Urinary bladder (tissue), 4 donors: ENCODE data around the gene PBX1. TPM values are rescaled to one million over a fixed set of nuclear protein-coding genes. Genes with fewer than 3 reads are reported as not detected.

Experiments
- DNase-seq: peaks from one replicate; pipeline ENCODE4 v3.0.0-alpha.2; 2015; ENCODE audit errors: extremely low spot score
- H3K27ac ChIP-seq: one replicate; pipeline ENCODE4 v1.5.1; 2013; ENCODE audit warnings: low read depth, mild to moderate bottlenecking, moderate library complexity
- H3K36me3 ChIP-seq: one replicate; pipeline ENCODE4 v1.6.1; 2013; ENCODE audit warnings: mild to moderate bottlenecking, moderate library complexity; ENCODE audit not compliant: insufficient read depth
- H3K4me1 ChIP-seq: one replicate; pipeline ENCODE4 v1.6.1; 2013; ENCODE audit warnings: mild to moderate bottlenecking, moderate library complexity; ENCODE audit not compliant: insufficient read depth
- H3K4me3 ChIP-seq: one replicate; pipeline ENCODE4 v1.5.1; 2013; ENCODE audit warnings: low read depth, low read length
- WGBS: extraction: QIAGEN DNeasy Blood & Tissue Kit; methylation state at CpG from one replicate; pipeline ENCODE4 v1.1.7; 2013; 5-methylcytosine and 5-hydroxymethylcytosine counted together
- polyA plus RNA-seq: library from polyadenylated mRNA; stranded (reverse); fragments of 200-250 nt; gene quantifications from one replicate; pipeline ENCODE4 v1.2.3, GENCODE V29; 2013
- total RNA-seq: library from RNA; depleted of rRNA; stranded (reverse); fragments of >200 nt; gene quantifications from one replicate; pipeline ENCODE4 v1.2.3, GENCODE V29; 2014
- donor health status: healthy with polysubstance abuse.
- donor health status: healthy.

Gene PBX1
- total and polyA plus RNA-seq, 2 donors, result 67.8 to 241 TPM

DNA sequence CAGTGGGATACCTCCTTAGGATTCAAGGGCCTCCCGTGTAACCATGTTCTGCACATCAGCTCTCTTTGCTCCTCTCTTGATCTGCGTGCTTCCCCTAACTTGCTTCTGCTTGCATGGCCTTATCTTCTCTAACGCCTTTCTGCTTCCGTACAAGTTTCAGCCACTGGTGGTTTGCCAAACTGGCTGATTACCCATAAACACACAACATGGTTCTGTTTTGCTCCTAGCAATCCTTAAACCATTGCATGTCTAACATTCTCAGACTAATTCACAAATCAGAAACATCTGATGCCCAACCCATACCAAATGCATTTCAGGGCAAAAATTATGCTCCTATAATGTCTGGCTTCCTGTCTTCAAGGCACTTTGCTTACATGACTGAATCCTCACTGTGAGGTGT lies 166.4 kb downstream of the PBX1 start:
- H3K27ac ChIP-seq, result no peak overlapping the region
- WGBS, result 17% methylated on average over 4 of the region's 4 CpGs
- DNase-seq, result no peak
- no peaks in the 10 kb centered on the region for H3K36me3 ChIP-seq
- H3K4me1 ChIP-seq, result peaks cover 1% of the 10 kb centered on the region
- no peak overlapping the region for H3K4me3 ChIP-seq

DNA sequence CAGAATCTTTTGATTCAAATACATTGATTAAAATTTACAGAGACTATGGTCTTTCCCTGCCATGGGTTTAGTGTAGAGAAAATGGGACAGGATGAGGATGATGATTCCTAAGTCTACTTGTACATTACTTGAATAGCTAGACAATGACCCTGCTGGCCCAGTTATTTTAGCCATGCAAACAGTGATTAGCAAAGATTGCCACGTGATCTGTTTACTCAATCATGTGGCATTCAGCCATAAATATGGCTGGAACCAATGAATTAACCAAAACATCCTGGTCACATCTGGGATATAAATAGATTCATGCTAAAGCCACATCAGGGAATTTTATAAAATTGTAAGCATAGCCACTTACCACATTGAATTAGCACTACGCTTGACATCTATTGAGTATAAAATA lies 167.3 kb downstream of the PBX1 start:
- DNase-seq, result no peak
- Histone ChIP-seq H3K36me3 (no peaks in the 10 kb centered on the region), H3K4me1 (no peaks in the 10 kb centered on the region), H3K27ac (no peak overlapping the region), H3K4me3 (no peak overlapping the region)
- WGBS, result 51% methylated on average over 2 of the region's 2 CpGs

DNA sequence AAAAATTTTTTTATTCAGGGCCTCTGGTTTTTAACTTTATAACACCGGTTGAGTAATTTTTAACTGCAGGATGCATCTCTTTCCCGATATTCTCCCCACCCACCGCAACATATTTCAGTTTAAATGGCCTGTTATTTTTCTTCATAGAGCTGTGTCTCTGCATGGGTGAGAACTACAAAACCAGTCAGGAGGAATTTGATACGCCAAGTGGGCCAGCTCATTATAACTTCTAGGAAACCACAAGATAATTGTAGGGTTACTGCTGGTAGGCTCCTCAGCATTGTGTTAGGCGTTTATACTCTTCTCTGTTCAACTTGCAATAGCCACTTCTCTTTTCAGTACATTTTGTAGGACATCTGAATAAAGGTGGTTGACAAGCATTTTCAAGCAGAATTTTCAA lies 169.7 kb downstream of the PBX1 start:
- Histone ChIP-seq H3K4me3 (no peak overlapping the region), H3K36me3 (no peaks in the 10 kb centered on the region), H3K4me1 (no peaks in the 10 kb centered on the region), H3K27ac (no peak overlapping the region)
- 86% methylated on average over 5 of the region's 5 CpGs for WGBS
- DNase-seq, result no peak

DNA sequence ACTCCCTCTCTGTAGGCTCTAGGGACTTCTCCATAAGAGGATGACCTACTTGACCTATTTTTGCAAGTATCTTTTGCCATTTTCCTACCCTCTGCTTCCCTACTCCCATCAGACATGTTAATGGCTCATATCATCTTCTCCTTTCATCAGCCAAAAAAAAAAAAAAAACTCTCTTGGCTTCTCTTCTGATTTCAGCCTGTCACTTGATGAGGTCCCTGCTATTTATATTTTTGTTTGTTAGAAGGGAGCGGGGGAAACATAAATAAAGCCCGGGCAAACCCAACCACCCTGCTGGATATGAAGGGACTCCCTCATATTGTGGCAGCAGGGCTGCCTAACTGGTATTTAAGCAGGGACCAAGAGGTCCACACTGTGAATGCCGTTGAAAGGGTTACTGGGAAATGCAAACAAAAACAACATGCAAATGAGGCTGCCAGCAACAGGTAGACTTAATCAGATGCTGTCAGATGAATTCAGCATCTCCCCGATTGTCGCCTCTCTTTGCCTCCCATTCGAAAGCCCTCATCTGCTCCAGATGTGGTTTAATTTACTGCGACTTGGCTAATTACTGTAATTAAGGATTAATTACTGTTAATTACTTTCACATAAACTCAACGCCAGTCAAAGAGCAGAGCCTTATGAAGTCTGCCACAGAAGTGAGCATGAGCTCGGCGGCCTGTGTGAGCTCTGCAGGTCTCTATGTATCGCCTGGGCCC lies 172.3 kb downstream of the PBX1 start:
- Histone ChIP-seq H3K27ac (no peak overlapping the region), H3K4me1 (no peaks in the 10 kb centered on the region), H3K4me3 (no peak overlapping the region), H3K36me3 (no peaks in the 10 kb centered on the region)
- no peak for DNase-seq
- WGBS, result 83% methylated on average over 11 of the region's 11 CpGs

DNA sequence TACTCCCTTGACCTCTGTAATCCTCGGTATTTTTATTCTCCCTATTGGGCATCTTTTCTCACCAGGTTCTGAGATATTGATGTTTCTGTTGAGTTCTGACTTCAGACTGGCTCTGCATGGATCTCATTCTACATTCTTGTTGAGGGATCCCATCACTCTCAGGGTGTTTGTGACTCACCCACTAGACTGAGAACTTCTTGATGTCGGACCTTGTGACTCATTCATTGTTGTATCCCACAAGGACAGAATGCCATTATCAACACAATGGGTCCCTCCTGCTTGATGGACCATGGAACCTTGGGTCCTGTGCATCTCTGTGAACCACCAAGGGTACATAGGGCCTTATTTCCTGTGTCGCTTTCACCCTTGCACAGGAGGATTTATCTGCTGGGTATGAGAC lies 174.1 kb downstream of the PBX1 start:
- Histone ChIP-seq H3K27ac (no peak overlapping the region), H3K4me3 (no peak overlapping the region), H3K36me3 (no peaks in the 10 kb centered on the region), H3K4me1 (no peaks in the 10 kb centered on the region)
- DNase-seq, result no peak
- 90% methylated on average over 3 of the region's 3 CpGs for WGBS

DNA sequence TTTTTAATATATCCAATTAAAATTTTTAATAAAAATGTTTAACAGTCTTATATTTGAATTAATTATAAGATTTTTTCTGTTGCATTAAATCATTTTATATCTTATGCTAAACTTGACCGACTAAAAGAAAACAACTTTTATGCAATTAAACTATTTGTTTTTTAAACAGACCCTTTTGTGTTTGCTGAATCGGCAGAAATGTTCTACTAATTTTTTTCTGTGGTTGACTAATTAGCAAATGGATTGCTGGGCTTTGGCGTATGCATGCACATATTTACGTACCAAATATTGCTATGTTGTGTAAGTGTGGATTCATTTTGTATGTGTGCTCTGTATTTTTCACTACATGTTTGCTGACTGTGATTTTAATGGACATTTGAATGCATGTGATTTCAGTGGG lies 174.8 kb downstream of the PBX1 start:
- no peaks in the 10 kb centered on the region for H3K36me3 ChIP-seq
- 94% methylated on average over 4 of the region's 4 CpGs for WGBS
- no peak overlapping the region for H3K27ac ChIP-seq
- DNase-seq, result no peak
- H3K4me1 ChIP-seq, result no peaks in the 10 kb centered on the region
- H3K4me3 ChIP-seq, result no peak overlapping the region

DNA sequence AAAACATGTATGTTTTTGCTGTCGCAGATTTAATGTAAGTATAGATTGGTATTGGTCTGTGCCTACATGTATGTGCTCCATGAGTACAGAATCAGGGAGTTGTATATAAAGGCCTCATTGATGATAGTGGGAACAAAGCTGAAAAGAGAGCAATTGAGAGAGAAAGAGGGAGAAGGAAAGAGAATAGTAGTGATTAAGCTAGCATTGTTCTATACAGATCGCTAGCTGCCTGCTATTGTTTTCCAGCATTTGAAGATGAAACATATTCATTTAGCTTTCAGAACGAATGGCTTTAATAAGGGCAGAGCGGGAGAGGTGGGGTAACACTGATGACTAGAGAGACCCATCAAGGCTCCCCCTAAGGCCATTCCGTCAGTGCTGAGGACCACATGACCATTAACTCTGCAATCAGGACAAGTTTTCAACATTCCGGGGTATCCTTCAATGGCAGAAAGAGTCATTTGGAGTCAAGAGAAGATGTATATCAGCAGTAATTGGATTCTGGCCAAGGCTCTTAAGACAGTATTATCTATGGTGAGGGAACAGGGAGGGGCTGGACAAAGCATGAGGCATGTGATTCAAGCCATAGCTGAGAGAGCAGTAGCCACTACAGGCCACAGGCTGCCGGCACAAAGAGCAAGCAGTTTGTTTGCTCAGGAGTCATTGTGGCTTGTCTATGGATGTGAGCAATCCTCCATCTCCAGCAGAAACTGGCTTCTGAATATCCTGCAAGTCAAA lies 176.5 kb downstream of the PBX1 start:
- 75% methylated on average over 7 of the region's 7 CpGs for WGBS
- Histone ChIP-seq H3K27ac (no peak overlapping the region), H3K36me3 (no peaks in the 10 kb centered on the region), H3K4me3 (no peak overlapping the region), H3K4me1 (no peaks in the 10 kb centered on the region)
- no peak for DNase-seq

DNA sequence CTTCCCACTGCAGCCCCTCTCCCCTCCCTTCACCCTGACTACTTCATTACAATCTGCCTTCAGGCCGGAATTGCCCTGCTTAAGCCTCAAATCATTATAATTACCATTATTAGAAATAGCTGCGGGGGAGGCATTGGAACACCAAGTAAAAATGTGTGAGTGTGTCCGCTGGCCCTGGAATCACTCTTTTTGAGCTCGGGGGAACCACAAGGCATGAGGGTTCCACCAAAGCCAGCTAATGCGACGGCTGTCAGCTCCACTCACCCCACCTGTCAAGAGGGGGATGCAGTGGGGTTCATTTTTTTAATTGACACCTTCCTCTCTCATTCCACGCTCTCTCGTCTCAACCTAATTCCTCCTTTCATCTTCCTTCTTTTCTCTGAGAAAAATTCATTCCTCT lies 177.2 kb downstream of the PBX1 start:
- Histone ChIP-seq H3K27ac (no peak overlapping the region), H3K4me1 (no peaks in the 10 kb centered on the region)

DNA sequence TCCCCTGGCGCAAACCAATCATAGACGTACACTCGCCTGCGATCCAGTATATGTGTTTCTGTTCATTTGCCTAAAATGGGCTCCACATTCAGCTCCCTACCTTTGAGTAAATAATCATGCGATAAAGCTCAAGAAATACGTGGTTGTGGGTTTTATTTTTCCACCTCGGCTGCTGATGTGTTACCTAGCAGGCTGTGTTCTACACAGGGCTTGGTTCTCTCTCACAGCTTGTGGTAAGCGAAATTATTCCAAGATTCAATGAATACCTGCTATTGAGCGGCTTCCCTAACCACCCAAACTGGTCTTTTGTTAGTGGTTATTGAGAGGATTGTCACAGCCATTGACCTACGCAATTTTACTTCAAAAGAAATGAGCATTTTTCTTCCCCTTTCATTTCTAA lies 180.2 kb downstream of the PBX1 start:
- Histone ChIP-seq H3K36me3 (peaks cover 2% of the 10 kb centered on the region), H3K4me1 (no peaks in the 10 kb centered on the region), H3K27ac (no peak overlapping the region), H3K4me3 (no peak overlapping the region)
- WGBS, result 95% methylated on average over 10 of the region's 10 CpGs
- no peak for DNase-seq

More for the DNA sequence above, 177.2 kb downstream of the PBX1 start:
- H3K4me3 ChIP-seq, result no peak overlapping the region
- 94% methylated on average over 8 of the region's 8 CpGs for WGBS
- no peak for DNase-seq
- no peaks in the 10 kb centered on the region for H3K36me3 ChIP-seq

DNA sequence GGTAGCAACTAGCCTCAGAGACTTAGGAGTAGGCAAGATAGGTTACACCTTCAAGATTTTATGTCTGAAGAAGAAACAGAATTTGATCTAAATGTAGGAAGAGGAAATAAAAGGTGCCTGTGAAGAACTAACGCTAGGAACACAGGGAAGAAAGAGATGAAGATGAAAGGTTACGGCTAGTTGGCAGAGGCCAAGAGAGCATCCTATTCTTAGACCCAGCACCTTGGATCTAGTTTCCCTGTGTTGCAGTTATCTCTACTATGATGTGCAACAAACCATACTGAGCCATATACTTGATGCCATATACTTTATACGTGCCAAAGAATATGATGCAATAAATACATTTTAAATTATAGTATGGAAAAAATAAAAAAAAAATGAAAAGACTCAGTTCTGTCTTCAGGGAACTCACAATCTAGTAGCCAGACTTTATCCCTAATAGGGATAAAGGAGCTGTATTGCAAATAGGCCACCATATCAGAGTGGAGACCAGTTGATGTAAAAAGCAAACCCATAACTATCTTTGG lies 181.1 kb downstream of the PBX1 start:
- Histone ChIP-seq H3K4me3 (no peak overlapping the region), H3K36me3 (peaks cover 2% of the 10 kb centered on the region), H3K27ac (no peak overlapping the region), H3K4me1 (no peaks in the 10 kb centered on the region)
- no peak for DNase-seq
- WGBS, result 91% methylated on average over 3 of the region's 3 CpGs

DNA sequence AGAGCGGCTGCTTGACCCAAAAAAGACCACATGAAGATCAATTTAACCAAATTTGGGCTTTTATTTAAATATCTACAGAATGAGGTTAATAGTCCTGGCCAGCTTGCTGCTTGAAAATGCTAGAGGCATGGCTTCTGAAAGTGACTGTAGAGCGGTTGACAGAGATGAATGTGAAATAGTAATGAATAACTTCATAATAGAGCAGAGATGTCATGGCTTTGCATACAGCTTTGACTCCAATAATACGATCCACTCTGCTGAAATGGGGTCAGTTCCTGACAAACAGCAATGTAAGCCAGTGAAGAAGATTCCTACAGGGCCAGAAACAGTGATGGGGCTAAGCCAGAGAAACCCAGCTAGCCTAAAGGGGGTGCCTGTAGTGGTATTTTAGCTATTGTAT lies 183.8 kb downstream of the PBX1 start:
- Histone ChIP-seq H3K4me3 (no peak overlapping the region), H3K4me1 (no peaks in the 10 kb centered on the region), H3K27ac (no peak overlapping the region), H3K36me3 (peaks cover 2% of the 10 kb centered on the region)
- no peak for DNase-seq
- WGBS, result 86% methylated on average over 3 of the region's 3 CpGs

DNA sequence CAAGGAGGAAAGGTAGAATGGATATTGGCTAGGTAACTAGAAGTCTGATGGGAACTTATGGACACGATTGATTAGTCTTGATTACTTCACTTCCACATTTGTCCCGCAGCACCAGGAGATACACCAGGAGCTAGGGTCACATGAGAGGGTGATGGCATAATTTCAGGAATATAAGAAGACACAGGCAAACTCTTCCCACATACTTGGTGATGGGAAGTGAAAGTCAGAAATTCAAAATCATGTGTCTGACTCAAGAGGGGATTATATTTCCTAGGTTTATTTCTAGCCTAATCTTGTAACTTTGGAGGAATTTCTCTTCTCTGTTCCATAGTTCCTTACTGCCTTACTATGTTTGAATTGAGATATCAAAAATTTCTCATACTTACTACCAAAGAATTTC lies 185.0 kb downstream of the PBX1 start:
- H3K36me3 ChIP-seq, result peaks cover 2% of the 10 kb centered on the region
- 94% methylated on average over 2 of the region's 2 CpGs for WGBS
- peaks cover 2% of the 10 kb centered on the region for H3K4me1 ChIP-seq
- DNase-seq, result no peak
- H3K27ac ChIP-seq, result no peak overlapping the region
- H3K4me3 ChIP-seq, result no peak overlapping the region

DNA sequence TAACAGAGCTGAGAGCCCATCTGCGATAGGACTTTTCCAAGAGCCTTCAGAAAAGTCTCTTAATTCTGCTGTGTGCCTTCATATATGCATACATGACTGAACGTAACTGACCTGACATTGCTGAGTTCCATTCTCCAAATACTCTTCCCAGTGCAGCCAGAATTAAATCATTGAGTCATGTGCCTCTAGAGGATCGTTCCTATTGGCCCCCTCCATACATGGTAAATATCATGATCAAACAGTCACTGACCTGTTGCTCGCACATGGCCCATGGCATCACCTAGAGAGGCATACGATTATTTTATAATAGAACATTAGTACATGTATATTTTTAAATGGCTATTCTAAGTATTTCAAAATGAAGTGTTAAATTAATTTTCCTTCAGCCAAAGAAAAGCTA lies 186.8 kb downstream of the PBX1 start:
- Histone ChIP-seq H3K4me1 (peaks cover 2% of the 10 kb centered on the region), H3K27ac (no peak overlapping the region), H3K36me3 (peaks cover 2% of the 10 kb centered on the region), H3K4me3 (no peak overlapping the region)
- WGBS, result 93% methylated on average over 5 of the region's 5 CpGs
- DNase-seq, result no peak

DNA sequence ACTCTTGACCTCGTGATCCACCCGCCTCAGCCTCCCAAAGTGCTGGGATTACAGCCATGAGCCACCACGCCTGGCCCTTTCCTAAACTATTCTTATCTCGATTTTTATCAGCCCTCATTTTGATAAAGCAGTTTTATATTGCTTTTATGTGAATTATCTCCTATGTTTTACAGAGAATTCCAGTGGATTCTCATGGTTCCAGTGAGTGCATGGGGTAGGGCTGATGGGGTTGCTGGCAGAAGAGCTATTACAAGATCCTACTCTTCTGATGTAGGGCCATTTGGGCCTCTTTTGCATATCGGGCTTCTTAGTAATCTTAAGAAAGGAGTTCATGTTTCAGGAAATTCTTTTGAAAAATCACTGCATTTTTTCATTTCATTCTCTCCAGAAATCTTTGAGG lies 187.6 kb downstream of the PBX1 start:
- H3K4me1 ChIP-seq, result peaks cover 2% of the 10 kb centered on the region
- WGBS, result 48% methylated on average over 5 of the region's 5 CpGs
- H3K27ac ChIP-seq, result no peak overlapping the region
- H3K4me3 ChIP-seq, result no peak overlapping the region
- peaks cover 2% of the 10 kb centered on the region for H3K36me3 ChIP-seq
- no peak for DNase-seq
